ENCODE data around the gene DOK7. TPM values are rescaled to one million over a fixed set of nuclear protein-coding genes. Genes with fewer than 3 reads are reported as not detected.
A peak's percentile ranks its signal among the peaks of the same experiment; 100 is the strongest.

DOK7 gene
- total and polyA plus RNA-seq, 2 of the 4 experiments (the other 2 are of a cell fraction) = not detected

DNA sequence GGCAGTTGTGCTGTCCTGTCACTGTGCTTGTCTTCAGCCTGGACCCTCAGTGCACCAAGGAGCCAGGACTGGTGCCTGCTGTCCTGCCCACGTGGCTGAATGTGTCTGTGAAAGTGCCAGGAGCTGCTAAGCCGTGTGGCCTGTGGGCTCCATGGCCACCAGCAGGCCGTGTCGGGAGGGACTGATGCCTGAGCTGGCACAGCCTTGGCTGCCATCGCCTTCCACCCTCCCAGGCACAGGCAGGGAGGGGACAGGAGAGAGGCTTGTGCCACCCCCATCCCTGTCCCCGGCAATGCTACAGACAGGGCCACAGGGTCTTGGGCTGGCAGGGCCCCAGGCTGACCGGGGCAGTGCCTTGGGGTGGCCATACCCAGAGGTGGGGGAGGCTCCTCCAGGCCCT lies 24.8 kb downstream of the DOK7 start:
- Histone ChIP-seq H2BK120ac (ENCODE audit: low read depth, low read length) (no peak overlapping the region), H3K36me3 (ENCODE audit: control insufficient read depth, insufficient read depth, low read length) (no peaks in the 10 kb centered on the region), H3K4me3 (ENCODE audit: insufficient read depth, low read depth, low read length) (no peak overlapping the region), H3K4me1 (ENCODE audit: control insufficient read depth, insufficient read depth, low read length) (no peaks in the 10 kb centered on the region), H4K8ac (ENCODE audit: low read depth in 2 of 2, low read length in 2 of 2) (no peak overlapping the region), H3K9me1 (ENCODE audit: insufficient read depth, low read length) (no peaks in the 10 kb centered on the region), H3K9ac (ENCODE audit: low read depth, low read length) (no peak overlapping the region), H3K18ac (ENCODE audit: low read depth, low read length) (no peak overlapping the region), H3K56ac (ENCODE audit: extremely low read depth, insufficient read depth, low read length) (no peak overlapping the region), H4K5ac (ENCODE audit: low read depth, low read length) (no peak overlapping the region), H3K4me2 (ENCODE audit: low read depth, low read length) (no peak overlapping the region), H4K91ac (ENCODE audit: insufficient read depth, low read depth, low read length) (no peak overlapping the region), H3K14ac (replicated peaks; ENCODE audit: low read depth, low read length) (no peak overlapping the region), H2BK20ac (ENCODE audit: low read depth, low read length) (no peak overlapping the region), H4K20me1 (ENCODE audit: insufficient read depth, low read length) (peaks cover 8% of the 10 kb centered on the region; the same call in 1 of the 2 replicates), H3K79me1 (ENCODE audit: low read depth in 1 of 2, low read length in 2 of 2) (no peaks in the 10 kb centered on the region), H3K9me3 (ENCODE audit: control insufficient read depth, insufficient read depth, low read length) (no peaks in the 10 kb centered on the region), H3K4ac (ENCODE audit: low read depth, low read length) (no peak overlapping the region), H3K23ac (ENCODE audit: low read depth, low read length) (no peak overlapping the region), H3K27ac (ENCODE audit: insufficient read depth, low read length) (no peak overlapping the region), H2AK9ac (replicated peaks; ENCODE audit: low read depth, low read length, poor library complexity) (peak overlapping the region; percentile 61), H2BK15ac (ENCODE audit: low read depth, low read length) (no peak overlapping the region), H2AK5ac (ENCODE audit: low read depth, low read length) (no peak overlapping the region), H2BK5ac (ENCODE audit: low read depth, low read length, poor library complexity, severe bottlenecking) (no peak overlapping the region), H2AFZ (replicated peaks; ENCODE audit: low read length, poor library complexity) (no peak overlapping the region), H3K27me3 (ENCODE audit: control insufficient read depth, insufficient read depth, low read length) (peaks cover 48% of the 10 kb centered on the region)
- dilution Hi-C loops (cut with HindIII; ENCODE audit: low sequenced_read_pairs, unreplicated experiment) = no loop called here
- no peak for ATAC-seq (ENCODE audit: low read depth)
- no TSS peak for BruUV-seq (replicated peaks)
- no peak for TF ChIP-seq RFX5 (IDR thresholded peaks at IDR 0.05; ENCODE audit: low read depth, low read length)
- no peak for TF ChIP-seq BHLHE40 (IDR thresholded peaks at IDR 0.05; ENCODE audit: low read depth, low read length)
- TF ChIP-seq, protein P1, sequence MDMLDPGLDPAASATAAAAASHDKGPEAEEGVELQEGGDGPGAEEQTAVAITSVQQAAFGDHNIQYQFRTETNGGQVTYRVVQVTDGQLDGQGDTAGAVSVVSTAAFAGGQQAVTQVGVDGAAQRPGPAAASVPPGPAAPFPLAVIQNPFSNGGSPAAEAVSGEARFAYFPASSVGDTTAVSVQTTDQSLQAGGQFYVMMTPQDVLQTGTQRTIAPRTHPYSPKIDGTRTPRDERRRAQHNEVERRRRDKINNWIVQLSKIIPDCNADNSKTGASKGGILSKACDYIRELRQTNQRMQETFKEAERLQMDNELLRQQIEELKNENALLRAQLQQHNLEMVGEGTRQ (IDR thresholded peaks at IDR 0.05; ENCODE audit: low read depth, low read length) = no peak
- no peak for TF ChIP-seq CHD1 (IDR thresholded peaks at IDR 0.05; ENCODE audit: low read depth, low read length)
- TF ChIP-seq, protein P2, sequence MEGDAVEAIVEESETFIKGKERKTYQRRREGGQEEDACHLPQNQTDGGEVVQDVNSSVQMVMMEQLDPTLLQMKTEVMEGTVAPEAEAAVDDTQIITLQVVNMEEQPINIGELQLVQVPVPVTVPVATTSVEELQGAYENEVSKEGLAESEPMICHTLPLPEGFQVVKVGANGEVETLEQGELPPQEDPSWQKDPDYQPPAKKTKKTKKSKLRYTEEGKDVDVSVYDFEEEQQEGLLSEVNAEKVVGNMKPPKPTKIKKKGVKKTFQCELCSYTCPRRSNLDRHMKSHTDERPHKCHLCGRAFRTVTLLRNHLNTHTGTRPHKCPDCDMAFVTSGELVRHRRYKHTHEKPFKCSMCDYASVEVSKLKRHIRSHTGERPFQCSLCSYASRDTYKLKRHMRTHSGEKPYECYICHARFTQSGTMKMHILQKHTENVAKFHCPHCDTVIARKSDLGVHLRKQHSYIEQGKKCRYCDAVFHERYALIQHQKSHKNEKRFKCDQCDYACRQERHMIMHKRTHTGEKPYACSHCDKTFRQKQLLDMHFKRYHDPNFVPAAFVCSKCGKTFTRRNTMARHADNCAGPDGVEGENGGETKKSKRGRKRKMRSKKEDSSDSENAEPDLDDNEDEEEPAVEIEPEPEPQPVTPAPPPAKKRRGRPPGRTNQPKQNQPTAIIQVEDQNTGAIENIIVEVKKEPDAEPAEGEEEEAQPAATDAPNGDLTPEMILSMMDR (conservative IDR thresholded peaks at IDR 0.05; ENCODE audit: low read depth, low read length) = no peak
- no peak for TF ChIP-seq RCOR1 (IDR thresholded peaks at IDR 0.05; ENCODE audit: insufficient replicate concordance, low read length)
- TF ChIP-seq, protein P3, sequence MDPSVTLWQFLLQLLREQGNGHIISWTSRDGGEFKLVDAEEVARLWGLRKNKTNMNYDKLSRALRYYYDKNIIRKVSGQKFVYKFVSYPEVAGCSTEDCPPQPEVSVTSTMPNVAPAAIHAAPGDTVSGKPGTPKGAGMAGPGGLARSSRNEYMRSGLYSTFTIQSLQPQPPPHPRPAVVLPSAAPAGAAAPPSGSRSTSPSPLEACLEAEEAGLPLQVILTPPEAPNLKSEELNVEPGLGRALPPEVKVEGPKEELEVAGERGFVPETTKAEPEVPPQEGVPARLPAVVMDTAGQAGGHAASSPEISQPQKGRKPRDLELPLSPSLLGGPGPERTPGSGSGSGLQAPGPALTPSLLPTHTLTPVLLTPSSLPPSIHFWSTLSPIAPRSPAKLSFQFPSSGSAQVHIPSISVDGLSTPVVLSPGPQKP (IDR thresholded peaks at IDR 0.05; ENCODE audit: borderline replicate concordance, low read depth, low read length) = no peak
- TF ChIP-seq MXI1 (IDR thresholded peaks at IDR 0.05; ENCODE audit: borderline replicate concordance, low read depth, low read length) = no peak
- no peak for TF ChIP-seq NFE2L2 (IDR thresholded peaks at IDR 0.05; ENCODE audit: low read depth, low read length)
- TF ChIP-seq SMC3 (IDR thresholded peaks at IDR 0.05; ENCODE audit: low read depth, low read length) = no peak
- TF ChIP-seq FOS (IDR thresholded peaks at IDR 0.05; ENCODE audit: low read depth, low read length) = no peak
- no peak for TF ChIP-seq CEBPB (IDR thresholded peaks at IDR 0.05; ENCODE audit: low read depth, low read length)
- TF ChIP-seq RAD21 (IDR thresholded peaks at IDR 0.05; ENCODE audit: low read length) = no peak
- TF ChIP-seq MAZ (IDR thresholded peaks at IDR 0.05; ENCODE audit: borderline replicate concordance, low read depth, low read length) = no peak
- no peak for TF ChIP-seq MAFK (IDR thresholded peaks at IDR 0.05; ENCODE audit: low read depth, low read length)
- TF ChIP-seq POLR2A (IDR thresholded peaks at IDR 0.05; ENCODE audit: low read depth, low read length) = no peak
- no peak for DNase-seq
- POLR2A ChIA-PET (ENCODE audit: unreplicated experiment) = no interaction called here
- WGBS, 2 experiments (ENCODE audit: extremely low coverage in 2 of 2, insufficient read length in 1 of 2) = 74% methylated on average over 5 of the region's 7 CpGs; no CpG with 5 or more reads in 1 of the 2 experiments
- in situ Hi-C loops (cut with MboI; ENCODE audit: low sequenced_read_pairs) = no loop called here
- CTCF ChIA-PET = no interaction called here
- intact Hi-C loops (cut with micrococcal nuclease) = no loop called here
